IMR-90 (cell line): ENCODE results near the gene HRNR.

ENCODE experiments used
- BHLHE40 ChIP-seq: fragments of 150-350 bp; IDR thresholded peaks from 2 replicates; pipeline ENCODE4 v1.6.1; 2016; ENCODE audit warnings: mild to moderate bottlenecking, low read depth, low read length
- CTCF ChIP-seq: conservative IDR thresholded peaks from 2 replicates; pipeline ENCODE4 v1.5.1; 2012; ENCODE audit warnings: mild to moderate bottlenecking, low read depth, low read length, improper control_type of control experiment
- FOS ChIP-seq: fragments of 150-350 bp; IDR thresholded peaks from 2 replicates; pipeline ENCODE4 v1.6.1; 2016; ENCODE audit warnings: low read depth, low read length
- MXI1 ChIP-seq: IDR thresholded peaks from 2 replicates; pipeline ENCODE4 v1.6.1; 2012; ENCODE audit warnings: low read depth, mild to moderate bottlenecking, low read length, moderate library complexity, borderline replicate concordance
- USF2 ChIP-seq: fragments of 150-350 bp; IDR thresholded peaks from 2 replicates; pipeline ENCODE4 v1.6.1; 2017; ENCODE audit warnings: mild to moderate bottlenecking, antibody characterized with exemption, low read length, low read depth

GRCh38 chr1:152198982-152199381 is 25.0 kb downstream of the HRNR start:
- TF ChIP-seq CTCF (no peak), BHLHE40 (no peak), MXI1 (no peak), USF2 (no peak), FOS (no peak)
